Astrocyte (in vitro differentiated cells and primary cell): ENCODE measurements around the gene PLIN4.

Source experiments
- EZH2 ChIP-seq: IDR thresholded peaks from 2 replicates; pipeline ENCODE4 v1.6.1; 2012; ENCODE audit warnings: mild to moderate bottlenecking, low read length, inconsistent platforms; ENCODE audit not compliant: insufficient read depth
- TF ChIP-seq, protein P1 (sequence below): IDR thresholded peaks from 2 replicates; pipeline ENCODE4 v1.5.1; 2011; ENCODE audit warnings: low read depth, mild to moderate bottlenecking, inconsistent platforms, low read length, moderate library complexity; ENCODE audit not compliant: insufficient read depth

DNA sequence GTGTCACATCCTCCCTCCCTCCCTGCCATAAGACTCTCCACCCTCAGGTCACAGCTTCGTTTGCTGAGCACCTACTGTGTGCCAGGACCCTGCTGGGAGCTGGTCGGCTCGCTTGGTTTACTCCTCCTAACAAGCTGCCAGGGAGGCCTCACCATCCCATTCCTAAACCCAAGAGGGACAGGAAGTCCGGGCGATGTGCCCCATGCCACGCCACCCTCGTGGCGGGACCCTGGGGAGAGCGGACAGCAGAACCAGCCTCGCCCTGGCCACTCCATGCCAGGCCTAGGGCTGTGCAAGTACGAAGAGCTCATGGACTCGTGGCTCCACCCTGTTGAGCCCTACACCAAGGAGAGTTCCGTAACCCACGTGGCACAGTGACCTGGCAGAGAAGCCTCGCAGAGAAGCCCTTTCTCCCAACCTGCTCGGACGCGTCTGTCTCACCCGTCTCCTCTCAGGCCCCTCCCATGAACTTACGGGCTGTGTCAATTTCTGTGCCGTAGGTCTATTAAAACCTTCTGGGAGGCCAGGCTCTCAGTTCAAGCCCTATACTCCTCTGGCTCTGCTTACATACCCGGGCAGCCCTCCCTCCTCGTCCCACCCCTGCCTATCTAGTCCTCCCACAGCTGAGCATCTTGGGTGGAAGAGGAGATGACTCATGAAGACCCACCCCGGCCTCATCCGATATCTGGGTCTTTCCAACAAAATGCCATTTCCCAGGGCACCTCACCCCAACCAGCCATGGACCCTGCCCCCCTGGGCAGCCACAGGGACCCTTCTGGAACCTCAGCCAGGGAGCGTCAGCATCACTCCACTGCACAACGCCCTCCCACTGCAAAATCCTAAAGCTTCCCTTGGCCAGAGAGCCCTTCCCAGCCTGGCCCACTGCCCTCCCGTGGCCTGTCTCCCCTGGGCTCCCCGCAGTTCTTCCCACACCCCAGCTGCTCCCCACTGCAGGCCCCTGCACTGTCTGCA is 63.3 kb downstream of the PLIN4 start:
- TF ChIP-seq, protein P1, sequence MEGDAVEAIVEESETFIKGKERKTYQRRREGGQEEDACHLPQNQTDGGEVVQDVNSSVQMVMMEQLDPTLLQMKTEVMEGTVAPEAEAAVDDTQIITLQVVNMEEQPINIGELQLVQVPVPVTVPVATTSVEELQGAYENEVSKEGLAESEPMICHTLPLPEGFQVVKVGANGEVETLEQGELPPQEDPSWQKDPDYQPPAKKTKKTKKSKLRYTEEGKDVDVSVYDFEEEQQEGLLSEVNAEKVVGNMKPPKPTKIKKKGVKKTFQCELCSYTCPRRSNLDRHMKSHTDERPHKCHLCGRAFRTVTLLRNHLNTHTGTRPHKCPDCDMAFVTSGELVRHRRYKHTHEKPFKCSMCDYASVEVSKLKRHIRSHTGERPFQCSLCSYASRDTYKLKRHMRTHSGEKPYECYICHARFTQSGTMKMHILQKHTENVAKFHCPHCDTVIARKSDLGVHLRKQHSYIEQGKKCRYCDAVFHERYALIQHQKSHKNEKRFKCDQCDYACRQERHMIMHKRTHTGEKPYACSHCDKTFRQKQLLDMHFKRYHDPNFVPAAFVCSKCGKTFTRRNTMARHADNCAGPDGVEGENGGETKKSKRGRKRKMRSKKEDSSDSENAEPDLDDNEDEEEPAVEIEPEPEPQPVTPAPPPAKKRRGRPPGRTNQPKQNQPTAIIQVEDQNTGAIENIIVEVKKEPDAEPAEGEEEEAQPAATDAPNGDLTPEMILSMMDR: no peak
- TF ChIP-seq EZH2: no peak
